ENCODE results near the gene COL23A1.

The COL23A1 gene

GRCh38 chr5:178454821-178455479, 135.2 kb downstream of the COL23A1 start (continued):
- TF ChIP-seq ZBTB11 (tag by site-specific recombination; conservative IDR thresholded peaks at IDR 0.05; ENCODE audit: low read depth), result no peak
- TF ChIP-seq ZNF433 (tag by site-specific recombination; IDR thresholded peaks at IDR 0.05; ENCODE audit: low read depth), result no peak
- no peak for TF ChIP-seq ZXDB (tag by site-specific recombination; IDR thresholded peaks at IDR 0.05)
- TF ChIP-seq, protein P1, sequence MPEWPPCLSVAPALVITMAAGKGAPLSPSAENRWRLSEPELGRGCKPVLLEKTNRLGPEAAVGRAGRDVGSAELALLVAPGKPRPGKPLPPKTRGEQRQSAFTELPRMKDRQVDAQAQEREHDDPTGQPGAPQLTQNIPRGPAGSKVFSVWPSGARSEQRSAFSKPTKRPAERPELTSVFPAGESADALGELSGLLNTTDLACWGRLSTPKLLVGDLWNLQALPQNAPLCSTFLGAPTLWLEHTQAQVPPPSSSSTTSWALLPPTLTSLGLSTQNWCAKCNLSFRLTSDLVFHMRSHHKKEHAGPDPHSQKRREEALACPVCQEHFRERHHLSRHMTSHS (tag by site-specific recombination; IDR thresholded peaks at IDR 0.05), result no peak
- TF ChIP-seq ZNF26 (tag by site-specific recombination; IDR thresholded peaks at IDR 0.05), result no peak
- TF ChIP-seq ZNF791 (tag by site-specific recombination; IDR thresholded peaks at IDR 0.05), result no peak
- TF ChIP-seq ZNF311 (tag by site-specific recombination; IDR thresholded peaks at IDR 0.05; ENCODE audit: borderline replicate concordance), result no peak

- Histone ChIP-seq H3K4me1 (ENCODE audit: control insufficient read depth, insufficient read depth, low read length) (no peaks in the 10 kb centered on the region), H3K36me3 (ENCODE audit: control insufficient read depth in 2 of 2, insufficient read depth in 1 of 2, low read length in 2 of 2) (no peaks in the 10 kb centered on the region), H3K4me3 (ENCODE audit: low read depth, low read length) (no peak overlapping the region), H3K9me3 (ENCODE audit: control insufficient read depth, insufficient read depth, low read depth, low read length) (no peaks in the 10 kb centered on the region), H3K27ac (ENCODE audit: extremely low read depth, low read depth, low read length) (no peak overlapping the region)
- CTCF ChIA-PET, result interaction anchor here (3.5 kb wide), 1 partner anchor 8 kb away, joined by 23 read pairs; no protein-coding TSS in a partner anchor
- no peak for TF ChIP-seq ZNF600 (tag by site-specific recombination; IDR thresholded peaks at IDR 0.05)
- TF ChIP-seq, protein P2, sequence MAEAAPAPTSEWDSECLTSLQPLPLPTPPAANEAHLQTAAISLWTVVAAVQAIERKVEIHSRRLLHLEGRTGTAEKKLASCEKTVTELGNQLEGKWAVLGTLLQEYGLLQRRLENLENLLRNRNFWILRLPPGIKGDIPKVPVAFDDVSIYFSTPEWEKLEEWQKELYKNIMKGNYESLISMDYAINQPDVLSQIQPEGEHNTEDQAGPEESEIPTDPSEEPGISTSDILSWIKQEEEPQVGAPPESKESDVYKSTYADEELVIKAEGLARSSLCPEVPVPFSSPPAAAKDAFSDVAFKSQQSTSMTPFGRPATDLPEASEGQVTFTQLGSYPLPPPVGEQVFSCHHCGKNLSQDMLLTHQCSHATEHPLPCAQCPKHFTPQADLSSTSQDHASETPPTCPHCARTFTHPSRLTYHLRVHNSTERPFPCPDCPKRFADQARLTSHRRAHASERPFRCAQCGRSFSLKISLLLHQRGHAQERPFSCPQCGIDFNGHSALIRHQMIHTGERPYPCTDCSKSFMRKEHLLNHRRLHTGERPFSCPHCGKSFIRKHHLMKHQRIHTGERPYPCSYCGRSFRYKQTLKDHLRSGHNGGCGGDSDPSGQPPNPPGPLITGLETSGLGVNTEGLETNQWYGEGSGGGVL (tag by site-specific recombination; IDR thresholded peaks at IDR 0.05), result no peak
- no peak for TF ChIP-seq GLI2 (tag by site-specific recombination; IDR thresholded peaks at IDR 0.05; ENCODE audit: borderline replicate concordance, low read depth)
- no peak for TF ChIP-seq ZFP69B (tag by site-specific recombination; IDR thresholded peaks at IDR 0.05)
- no peak for TF ChIP-seq ZNF571 (tag by site-specific recombination; IDR thresholded peaks at IDR 0.05)
- no peak for TF ChIP-seq KLF8 (tag by site-specific recombination; IDR thresholded peaks at IDR 0.05)
- no peak for TF ChIP-seq ZNF394 (tag by site-specific recombination; IDR thresholded peaks at IDR 0.05; ENCODE audit: borderline replicate concordance)
- no peak for TF ChIP-seq KLF16 (tag by site-specific recombination; IDR thresholded peaks at IDR 0.05)
- TF ChIP-seq, protein P3, sequence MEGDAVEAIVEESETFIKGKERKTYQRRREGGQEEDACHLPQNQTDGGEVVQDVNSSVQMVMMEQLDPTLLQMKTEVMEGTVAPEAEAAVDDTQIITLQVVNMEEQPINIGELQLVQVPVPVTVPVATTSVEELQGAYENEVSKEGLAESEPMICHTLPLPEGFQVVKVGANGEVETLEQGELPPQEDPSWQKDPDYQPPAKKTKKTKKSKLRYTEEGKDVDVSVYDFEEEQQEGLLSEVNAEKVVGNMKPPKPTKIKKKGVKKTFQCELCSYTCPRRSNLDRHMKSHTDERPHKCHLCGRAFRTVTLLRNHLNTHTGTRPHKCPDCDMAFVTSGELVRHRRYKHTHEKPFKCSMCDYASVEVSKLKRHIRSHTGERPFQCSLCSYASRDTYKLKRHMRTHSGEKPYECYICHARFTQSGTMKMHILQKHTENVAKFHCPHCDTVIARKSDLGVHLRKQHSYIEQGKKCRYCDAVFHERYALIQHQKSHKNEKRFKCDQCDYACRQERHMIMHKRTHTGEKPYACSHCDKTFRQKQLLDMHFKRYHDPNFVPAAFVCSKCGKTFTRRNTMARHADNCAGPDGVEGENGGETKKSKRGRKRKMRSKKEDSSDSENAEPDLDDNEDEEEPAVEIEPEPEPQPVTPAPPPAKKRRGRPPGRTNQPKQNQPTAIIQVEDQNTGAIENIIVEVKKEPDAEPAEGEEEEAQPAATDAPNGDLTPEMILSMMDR (tag by site-specific recombination; IDR thresholded peaks at IDR 0.05), result no peak
- TF ChIP-seq EGR2 (tag by site-specific recombination; IDR thresholded peaks at IDR 0.05; ENCODE audit: low read depth), result no peak
- no peak for TF ChIP-seq ZNF670 (tag by site-specific recombination; IDR thresholded peaks at IDR 0.05; ENCODE audit: low read depth)
- no peak for TF ChIP-seq ZNF112 (tag by site-specific recombination; IDR thresholded peaks at IDR 0.05)
- TF ChIP-seq ZNF214 (tag by site-specific recombination; IDR thresholded peaks at IDR 0.05; ENCODE audit: borderline replicate concordance), result no peak
- TF ChIP-seq, protein P4, sequence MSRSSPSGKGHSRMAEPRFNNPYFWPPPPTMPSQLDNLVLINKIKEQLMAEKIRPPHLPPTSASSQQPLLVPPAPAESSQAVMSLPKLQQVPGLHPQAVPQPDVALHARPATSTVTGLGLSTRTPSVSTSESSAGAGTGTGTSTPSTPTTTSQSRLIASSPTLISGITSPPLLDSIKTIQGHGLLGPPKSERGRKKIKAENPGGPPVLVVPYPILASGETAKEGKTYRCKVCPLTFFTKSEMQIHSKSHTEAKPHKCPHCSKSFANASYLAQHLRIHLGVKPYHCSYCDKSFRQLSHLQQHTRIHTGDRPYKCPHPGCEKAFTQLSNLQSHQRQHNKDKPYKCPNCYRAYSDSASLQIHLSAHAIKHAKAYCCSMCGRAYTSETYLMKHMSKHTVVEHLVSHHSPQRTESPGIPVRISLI (tag by site-specific recombination; IDR thresholded peaks at IDR 0.05), result no peak
- no peak for TF ChIP-seq KLF7 (tag by site-specific recombination; IDR thresholded peaks at IDR 0.05; ENCODE audit: borderline replicate concordance)
- no peak for TF ChIP-seq ZNF549 (tag by site-specific recombination; IDR thresholded peaks at IDR 0.05)
- TF ChIP-seq ZNF416 (tag by site-specific recombination; IDR thresholded peaks at IDR 0.05), result no peak
- TF ChIP-seq ZNF776 (tag by site-specific recombination; IDR thresholded peaks at IDR 0.05; ENCODE audit: borderline replicate concordance), result no peak
- POLR2A ChIA-PET, result interaction anchor here (0.6 kb wide), 1 partner anchor 16 kb away, joined by 3 read pairs; no protein-coding TSS in a partner anchor
Observed at GRCh38 chr5:178454303-178454702, 135.9 kb downstream of the COL23A1 start.

Data from HEK293 (cell line).